Astrocyte (in vitro differentiated cells and primary cell): ENCODE results near the gene GPR162.

Experiments used
- CTCF ChIP-seq: IDR thresholded peaks from 2 replicates; pipeline ENCODE4 v1.5.1; 2011; ENCODE audit warnings: low read depth, mild to moderate bottlenecking, inconsistent platforms, low read length, moderate library complexity; ENCODE audit not compliant: insufficient read depth
- EZH2 ChIP-seq: IDR thresholded peaks from 2 replicates; pipeline ENCODE4 v1.6.1; 2012; ENCODE audit warnings: mild to moderate bottlenecking, low read length, inconsistent platforms; ENCODE audit not compliant: insufficient read depth

GRCh38 chr12:6821591-6822425, at the start of gene GPR162:
- TF ChIP-seq EZH2 (no peak), CTCF (no peak)
